GM06990 (cell line): ENCODE results near the gene SOX15.

Experiments used
- DNase-seq: peaks from one replicate; pipeline ENCODE4 v3.0.0-alpha.2; 2011; ENCODE audit not compliant: insufficient read length; ENCODE audit errors: extremely low read depth
- H3K27me3 ChIP-seq: replicated peaks from 2 replicates; pipeline ENCODE4 v1.6.0; 2011; ENCODE audit warnings: low read length; ENCODE audit not compliant: control insufficient read depth, insufficient read depth
- H3K36me3 ChIP-seq: 2 replicates; pipeline ENCODE4 v1.5.1; 2011; ENCODE audit warnings: low read length; ENCODE audit not compliant: control insufficient read depth, insufficient read depth
- H3K4me3 ChIP-seq: replicated peaks from 2 replicates; pipeline ENCODE4 v1.5.1; 2011; ENCODE audit warnings: low read depth, mild to moderate bottlenecking, control low read depth, low read length
- TF ChIP-seq, protein P1 (sequence below): IDR thresholded peaks from 2 replicates; pipeline ENCODE4 v1.5.1; 2011; ENCODE audit warnings: low read length, control low read depth, mild to moderate bottlenecking, inconsistent platforms; ENCODE audit not compliant: insufficient read depth, poor library complexity, severe bottlenecking

The SOX15 gene

DNA sequence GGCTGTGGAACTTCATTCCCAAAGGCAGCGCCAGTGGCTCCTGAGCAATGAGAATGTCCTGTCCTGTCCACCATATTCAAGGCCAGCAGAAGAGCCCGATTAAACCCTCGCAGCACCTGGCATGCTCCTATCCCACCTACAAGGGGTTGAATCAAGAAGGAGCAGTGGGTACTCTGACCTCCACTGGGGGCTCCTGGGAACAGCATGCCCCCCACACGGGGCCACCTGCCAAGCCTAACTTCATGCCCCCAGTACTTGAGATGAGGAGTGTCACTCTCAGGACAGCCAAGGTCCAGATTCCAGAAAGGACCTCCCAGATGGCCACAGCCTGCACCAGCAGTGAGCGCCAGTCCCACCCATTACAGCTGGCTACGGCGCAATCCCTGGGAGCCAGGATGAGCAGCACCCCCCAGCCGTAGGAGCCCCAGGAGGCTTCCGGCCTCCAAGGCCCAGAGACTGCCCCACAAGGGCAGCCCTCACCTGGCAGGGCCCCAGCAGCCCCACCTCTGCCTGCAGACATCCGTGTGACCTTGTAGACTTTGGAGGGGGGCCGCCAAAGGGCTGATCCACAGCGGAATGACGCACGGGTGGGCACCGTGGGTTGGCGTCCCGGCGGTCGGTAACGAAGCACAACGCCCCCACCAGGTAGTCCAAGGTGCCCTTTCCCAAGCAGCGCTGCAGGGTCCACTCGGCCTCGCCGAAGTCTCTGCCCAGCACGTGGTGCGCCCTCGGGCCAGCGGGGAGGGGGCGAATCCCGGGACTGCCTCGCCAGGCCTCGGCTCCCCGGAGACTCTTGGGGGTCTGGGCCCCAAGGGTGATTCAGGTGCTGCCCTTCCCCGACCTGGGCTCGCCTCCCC is 7.3 kb downstream of the SOX15 start:
- peaks cover 17% of the 10 kb centered on the region for H3K36me3 ChIP-seq
- H3K4me3 ChIP-seq = peak overlapping the region; percentile 90
- TF ChIP-seq, protein P1, sequence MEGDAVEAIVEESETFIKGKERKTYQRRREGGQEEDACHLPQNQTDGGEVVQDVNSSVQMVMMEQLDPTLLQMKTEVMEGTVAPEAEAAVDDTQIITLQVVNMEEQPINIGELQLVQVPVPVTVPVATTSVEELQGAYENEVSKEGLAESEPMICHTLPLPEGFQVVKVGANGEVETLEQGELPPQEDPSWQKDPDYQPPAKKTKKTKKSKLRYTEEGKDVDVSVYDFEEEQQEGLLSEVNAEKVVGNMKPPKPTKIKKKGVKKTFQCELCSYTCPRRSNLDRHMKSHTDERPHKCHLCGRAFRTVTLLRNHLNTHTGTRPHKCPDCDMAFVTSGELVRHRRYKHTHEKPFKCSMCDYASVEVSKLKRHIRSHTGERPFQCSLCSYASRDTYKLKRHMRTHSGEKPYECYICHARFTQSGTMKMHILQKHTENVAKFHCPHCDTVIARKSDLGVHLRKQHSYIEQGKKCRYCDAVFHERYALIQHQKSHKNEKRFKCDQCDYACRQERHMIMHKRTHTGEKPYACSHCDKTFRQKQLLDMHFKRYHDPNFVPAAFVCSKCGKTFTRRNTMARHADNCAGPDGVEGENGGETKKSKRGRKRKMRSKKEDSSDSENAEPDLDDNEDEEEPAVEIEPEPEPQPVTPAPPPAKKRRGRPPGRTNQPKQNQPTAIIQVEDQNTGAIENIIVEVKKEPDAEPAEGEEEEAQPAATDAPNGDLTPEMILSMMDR = no peak
- no peak for DNase-seq
- H3K27me3 ChIP-seq = no peaks in the 10 kb centered on the region

DNA sequence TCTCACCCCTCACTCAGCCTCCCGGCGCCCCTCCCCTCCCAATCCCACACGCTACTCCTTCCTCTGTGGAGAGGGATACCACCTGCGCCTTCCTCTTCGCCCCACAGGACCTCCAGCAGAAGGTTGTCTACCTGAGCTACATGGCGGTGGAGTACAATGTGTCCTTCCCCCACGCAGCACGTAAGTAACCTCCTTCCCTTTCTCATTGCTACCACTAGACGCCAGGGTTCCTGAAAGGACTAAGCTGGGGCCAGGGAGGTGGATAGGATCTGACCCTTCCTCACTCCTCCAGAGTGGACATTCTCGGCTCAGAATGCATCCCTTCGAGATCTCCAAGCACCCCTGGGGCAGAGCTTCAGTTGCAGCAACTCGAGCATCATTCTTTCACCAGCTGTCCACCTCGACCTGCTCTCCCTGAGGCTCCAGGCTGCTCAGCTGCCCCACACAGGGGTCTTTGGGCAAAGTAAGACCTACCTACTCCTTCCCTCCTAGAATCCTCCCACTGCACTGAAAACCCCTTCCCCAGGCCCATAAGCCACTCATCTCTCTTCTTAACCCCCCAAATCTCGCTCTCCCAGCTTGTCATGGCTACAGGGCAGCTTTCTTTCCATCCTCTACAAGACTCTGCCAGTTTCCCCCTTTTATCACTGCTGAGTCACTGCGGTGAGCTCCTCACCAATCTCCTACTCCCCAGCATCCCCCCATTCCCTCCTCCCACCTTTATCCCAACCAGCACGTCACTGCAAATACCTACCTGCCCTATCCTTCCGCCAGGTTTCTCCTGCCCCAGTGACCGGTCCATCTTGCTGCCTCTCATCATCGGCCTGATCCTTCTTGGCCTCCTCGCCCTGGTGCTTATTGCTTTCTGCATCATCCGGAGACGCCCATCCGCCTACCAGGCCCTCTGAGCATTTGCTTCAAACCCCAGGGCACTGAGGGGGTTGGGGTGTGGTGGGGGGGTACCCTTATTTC is 9.0 kb downstream of the SOX15 start:
- H3K27me3 ChIP-seq = no peaks in the 10 kb centered on the region
- TF ChIP-seq, protein P1 = no peak
- H3K4me3 ChIP-seq = no peak overlapping the region
- DNase-seq = no peak
- H3K36me3 ChIP-seq = peaks cover 24% of the 10 kb centered on the region

DNA sequence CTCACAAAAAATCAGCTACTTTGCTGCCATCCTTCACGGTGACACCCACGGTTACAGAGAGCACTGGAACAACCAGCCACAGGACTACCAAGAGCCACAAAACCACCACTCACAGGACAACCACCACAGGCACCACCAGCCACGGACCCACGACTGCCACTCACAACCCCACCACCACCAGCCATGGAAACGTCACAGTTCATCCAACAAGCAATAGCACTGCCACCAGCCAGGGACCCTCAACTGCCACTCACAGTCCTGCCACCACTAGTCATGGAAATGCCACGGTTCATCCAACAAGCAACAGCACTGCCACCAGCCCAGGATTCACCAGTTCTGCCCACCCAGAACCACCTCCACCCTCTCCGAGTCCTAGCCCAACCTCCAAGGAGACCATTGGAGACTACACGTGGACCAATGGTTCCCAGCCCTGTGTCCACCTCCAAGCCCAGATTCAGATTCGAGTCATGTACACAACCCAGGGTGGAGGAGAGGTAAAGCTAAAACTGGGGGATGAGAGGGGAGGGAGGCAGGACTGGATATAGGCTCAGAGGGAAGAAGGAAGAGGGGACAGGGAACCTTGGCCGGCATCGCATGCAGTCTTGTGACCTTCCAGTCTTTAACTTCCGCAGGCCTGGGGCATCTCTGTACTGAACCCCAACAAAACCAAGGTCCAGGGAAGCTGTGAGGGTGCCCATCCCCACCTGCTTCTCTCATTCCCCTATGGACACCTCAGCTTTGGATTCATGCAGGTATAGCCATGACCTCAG is 9.9 kb downstream of the SOX15 start:
- H3K36me3 ChIP-seq = peaks cover 31% of the 10 kb centered on the region
- H3K27me3 ChIP-seq = no peaks in the 10 kb centered on the region
- no peak overlapping the region for H3K4me3 ChIP-seq
- TF ChIP-seq, protein P1 = no peak
- peak; percentile 72 for DNase-seq

DNA sequence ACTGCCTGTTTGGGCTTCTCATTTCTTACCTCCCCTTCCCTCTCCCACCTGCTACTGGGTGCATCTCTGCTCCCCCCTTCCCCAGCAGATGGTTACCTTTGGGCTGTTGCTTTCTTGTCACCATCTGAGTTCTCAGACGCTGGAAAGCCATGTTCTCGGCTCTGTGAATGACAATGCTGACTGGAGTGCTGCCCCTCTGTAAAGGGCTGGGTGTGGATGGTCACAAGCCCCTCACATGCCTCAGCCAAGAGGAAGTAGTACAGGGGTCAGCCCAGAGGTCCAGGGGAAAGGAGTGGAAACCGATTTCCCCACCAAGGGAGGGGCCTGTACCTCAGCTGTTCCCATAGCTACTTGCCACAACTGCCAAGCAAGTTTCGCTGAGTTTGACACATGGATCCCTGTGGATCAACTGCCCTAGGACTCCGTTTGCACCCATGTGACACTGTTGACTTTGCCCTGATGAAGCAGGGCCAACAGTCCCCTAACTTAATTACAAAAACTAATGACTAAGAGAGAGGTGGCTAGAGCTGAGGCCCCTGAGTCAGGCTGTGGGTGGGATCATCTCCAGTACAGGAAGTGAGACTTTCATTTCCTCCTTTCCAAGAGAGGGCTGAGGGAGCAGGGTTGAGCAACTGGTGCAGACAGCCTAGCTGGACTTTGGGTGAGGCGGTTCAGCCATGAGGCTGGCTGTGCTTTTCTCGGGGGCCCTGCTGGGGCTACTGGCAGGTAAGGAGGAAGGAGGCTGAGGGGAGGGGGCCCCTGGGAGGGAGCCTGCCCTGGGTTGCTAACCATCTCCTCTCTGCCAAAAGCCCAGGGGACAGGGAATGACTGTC is 10.7 kb downstream of the SOX15 start, which contains the start of gene CD68:
CD68 (plus strand) TSS at position 638 of the 833 bp plus-strand sequence; CDS start at position 678, 40 bp downstream.
- peaks cover 34% of the 10 kb centered on the region for H3K36me3 ChIP-seq
- peak; percentile 73 for DNase-seq
- TF ChIP-seq, protein P1 = no peak
- no peaks in the 10 kb centered on the region for H3K27me3 ChIP-seq
- peak within 1 kb of the TSS; percentile 1; the same call in 1 of the 2 replicates for H3K4me3 ChIP-seq
